ENCODE measurements around the gene LRMDA. TPM values are rescaled to one million over a fixed set of nuclear protein-coding genes. Genes with fewer than 3 reads are reported as not detected.

Gene LRMDA
- total RNA-seq, 2 experiments from 2014 or later, result not detected

GRCh38 chr10:75401569-75402485 is 29.6 kb upstream of the LRMDA start, which contains the start of gene ZNF503:
ZNF503 (minus strand) TSS chr10:75401764; CDS start chr10:75401419, 345 bp downstream.
- POLR2A ChIA-PET, result no interaction called here
- CTCF ChIA-PET, result no interaction called here

DNA sequence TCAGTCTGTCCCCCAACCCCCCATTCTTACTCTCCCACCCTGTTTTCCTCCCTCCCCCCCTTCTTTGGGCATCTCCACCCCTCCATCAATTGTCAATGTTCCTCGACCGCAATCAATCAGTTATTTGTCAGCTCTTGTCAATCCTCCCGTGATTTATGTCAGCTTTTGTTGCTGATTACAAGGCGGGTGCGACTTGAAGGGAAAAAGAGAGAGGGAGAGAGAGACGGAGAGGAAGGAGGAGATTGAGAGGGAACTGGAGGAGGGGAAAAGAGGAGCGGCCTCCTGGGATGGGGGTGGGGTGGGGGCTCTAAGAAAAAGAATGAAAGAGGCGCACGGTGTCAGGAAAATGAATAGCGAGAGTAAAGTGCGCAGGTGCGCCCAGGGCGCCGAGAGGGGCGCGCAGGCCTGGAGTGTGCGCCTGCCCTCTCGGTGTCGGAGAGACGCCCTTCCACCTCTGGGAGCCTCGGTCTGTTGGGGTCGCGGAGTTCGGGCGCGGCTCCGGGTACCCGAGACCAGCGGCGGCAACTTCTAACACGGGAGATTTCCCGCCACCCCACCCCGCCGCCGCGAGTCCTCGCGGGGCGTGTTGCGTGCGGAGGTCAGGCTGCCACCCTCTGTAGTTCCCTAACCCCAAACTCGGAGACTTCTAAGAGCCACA is 28.8 kb upstream of the LRMDA start:
- CTCF ChIA-PET, result no interaction called here

GRCh38 chr10:75403144-75403938 is 28.1 kb upstream of the LRMDA start:
- CTCF ChIA-PET, result no interaction called here

More for the DNA sequence above, 28.8 kb upstream of the LRMDA start:
- POLR2A ChIA-PET, result no interaction called here

DNA sequence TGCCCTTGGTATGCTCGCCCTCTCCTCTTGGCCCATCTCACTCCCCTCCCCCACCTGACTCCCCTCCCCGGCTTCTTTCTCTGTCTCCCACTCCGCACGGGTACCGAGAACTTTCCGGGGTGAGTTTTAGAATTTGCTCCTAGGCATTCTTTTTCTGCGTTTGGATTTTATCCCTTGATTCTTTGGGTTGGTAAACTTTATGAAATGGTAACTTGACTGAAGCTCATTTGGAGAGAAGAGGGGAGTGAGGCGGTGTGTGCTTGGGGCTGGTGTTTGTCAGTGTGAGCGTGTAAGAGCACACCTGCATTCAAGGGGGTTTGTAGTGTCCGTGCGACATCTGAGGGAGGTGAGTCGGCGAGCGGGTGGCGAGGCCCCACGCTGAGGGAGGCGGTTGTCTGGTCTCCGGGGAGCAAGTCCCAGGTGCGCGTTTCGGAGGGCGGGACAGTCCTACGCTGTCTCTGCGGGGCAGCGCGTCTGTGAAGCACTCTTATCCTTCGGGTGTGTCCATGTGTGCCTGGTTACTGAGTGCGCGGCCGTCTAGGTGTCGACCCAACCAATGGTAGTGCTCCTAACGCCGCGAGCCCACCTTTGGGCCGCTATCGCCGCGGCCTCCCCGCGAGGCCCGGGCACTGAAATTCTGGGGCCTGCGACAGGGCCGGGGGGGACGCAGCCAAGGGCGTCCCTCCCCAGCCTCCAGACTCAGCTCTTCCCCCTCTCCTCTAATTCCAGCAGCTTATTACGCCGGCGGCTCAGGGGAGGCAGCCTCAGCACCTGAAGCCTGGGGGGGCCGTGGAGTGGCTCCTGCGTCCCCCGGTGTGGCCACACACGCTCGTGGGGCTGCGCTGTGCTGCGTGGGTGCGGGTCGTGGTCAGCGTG is 27.2 kb upstream of the LRMDA start:
- ChIA-PET CTCF (no interaction called here), POLR2A (no interaction called here)

More at GRCh38 chr10:75403144-75403938, 28.1 kb upstream of the LRMDA start:
- POLR2A ChIA-PET, result no interaction called here

DNA sequence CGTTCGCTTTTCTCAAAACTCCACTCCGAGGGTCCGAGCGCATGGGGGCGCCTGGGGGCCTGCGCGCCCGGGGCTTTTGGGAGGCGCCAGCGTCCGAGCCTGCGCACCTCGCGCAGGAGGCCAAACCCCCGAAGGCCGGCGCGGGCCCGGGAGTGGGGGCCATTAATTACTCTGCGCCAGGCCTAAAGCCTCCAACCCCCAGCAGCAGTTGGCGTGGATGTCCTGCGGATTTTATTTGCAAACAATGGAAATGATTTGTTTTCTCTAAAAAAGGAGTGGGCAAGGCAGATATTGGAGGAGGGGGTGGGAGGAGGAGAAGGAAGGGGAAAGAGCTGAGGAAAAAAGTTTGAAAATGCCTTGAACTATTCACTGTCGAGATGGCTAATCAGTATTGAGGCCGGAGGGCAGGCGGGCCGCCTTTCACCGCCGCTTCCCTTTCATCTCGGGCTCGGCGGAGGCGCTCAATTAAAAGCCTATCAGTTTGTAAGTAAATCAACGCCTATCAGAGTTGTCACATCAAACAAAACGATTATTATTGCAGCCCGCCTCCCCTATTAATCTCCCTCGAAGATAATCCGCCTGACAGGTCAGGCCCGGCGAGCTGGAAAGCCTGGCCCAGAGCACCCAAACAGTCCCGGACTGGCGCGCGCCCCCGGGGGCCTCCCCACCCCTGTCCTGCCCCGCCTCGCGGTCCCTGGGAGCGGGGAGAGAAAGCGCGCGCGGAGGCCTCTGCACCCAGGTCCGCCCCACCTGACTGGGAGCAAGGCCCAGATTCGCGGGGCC is 26.4 kb upstream of the LRMDA start:
- POLR2A ChIA-PET, result no interaction called here
- CTCF ChIA-PET, result no interaction called here

DNA sequence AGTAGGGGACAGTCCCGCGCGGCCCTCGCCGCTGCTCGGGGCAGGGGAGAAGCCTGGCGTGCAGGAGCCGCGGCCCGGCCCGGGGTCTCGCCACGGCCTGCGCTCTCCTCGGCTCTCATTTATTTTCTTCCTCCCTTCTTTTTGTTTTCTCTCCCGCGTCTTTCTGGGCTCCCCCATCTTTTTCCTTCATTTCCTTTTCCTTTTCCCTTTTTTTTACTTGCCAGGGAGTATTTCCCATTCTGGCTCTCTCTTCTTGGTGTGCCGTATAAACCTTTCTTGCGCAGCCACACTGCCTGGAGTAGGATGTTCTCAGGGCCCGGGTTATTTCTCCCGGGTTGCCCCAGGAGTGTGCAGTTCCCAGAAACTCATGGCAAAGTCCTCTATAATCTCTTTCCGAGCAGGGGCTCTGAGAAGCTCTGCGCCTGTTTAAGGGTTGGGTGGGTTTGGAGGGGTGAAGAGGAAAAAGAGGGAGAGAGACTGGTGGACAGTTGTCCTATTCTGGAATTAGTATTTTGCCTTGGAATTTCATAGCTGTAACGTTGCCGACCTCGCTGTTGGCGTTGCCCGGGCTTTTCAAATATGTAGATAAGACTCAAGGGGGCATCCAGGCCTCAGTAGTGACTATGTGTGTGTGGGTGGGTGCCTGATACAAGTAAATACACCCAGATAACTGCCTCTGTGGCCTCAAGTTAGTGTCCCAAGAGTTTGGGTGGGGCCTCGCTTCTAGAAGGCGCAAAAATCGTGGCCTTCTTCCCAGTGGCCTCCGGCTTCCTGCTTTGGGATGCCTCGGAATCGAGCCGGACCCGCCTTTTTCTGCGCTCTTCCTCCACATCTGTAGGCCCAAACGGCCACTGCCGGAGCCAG is 25.6 kb upstream of the LRMDA start:
- POLR2A ChIA-PET, result no interaction called here
- CTCF ChIA-PET, result no interaction called here

DNA sequence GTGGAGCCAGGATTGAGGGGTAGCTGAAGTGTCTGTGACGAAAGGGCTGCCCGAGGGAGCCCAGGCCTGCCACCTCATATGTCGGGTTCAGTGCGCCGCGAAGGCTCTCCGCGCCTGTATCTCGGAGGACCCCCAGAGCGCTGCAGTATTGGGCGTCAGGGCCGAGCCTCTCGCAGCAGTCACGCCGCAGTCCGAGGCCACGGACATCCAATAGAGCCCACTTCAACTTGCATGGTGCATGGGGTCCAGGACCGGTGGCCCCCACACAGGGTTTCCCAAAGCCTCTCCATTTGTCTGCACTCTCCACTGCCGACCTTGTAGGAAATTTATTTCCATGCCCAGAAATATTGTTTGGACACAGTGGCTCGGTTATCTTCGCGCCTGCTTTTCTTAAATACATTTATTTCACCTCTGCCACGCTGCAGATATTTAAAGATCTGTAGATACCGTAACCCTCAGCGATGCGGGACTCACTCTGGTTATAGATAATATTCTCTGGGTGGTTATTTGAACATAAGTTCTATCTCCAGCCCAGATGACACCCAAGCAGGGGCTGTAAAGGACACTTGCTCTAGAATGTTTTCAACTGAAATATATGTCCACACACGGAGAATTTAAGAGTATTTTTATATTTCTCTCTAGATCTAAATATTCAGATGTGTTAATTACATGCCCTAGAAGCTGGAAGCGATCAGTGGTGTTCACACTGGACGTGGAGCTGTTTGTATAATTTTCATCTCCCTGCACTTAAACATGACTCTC is 24.8 kb upstream of the LRMDA start:
- POLR2A ChIA-PET, result no interaction called here
- CTCF ChIA-PET, result no interaction called here

DNA sequence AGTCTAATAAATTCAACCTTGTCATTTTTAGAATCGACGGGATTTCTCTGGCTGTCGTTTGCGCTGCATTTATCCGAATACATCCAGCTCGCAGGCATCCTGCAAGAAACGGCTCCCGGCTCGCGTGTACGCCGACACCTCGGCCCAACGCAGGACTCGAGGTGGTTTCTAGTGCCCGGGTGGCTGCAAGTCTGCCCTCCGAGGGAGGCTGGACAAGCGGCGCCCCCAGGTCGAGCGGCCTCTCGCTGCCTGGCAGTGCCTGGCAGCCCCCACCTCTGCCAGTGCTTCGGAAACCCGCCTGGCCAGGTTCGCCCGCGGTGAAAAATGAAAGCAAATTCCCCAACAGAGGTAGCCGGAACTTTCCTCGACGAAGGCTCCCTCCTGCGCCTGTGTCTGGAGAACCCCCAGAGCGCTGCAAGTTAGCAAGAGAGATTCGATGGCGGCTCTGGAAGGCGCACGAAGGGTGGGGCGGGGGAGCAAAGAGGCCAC is 24.2 kb upstream of the LRMDA start:
- ChIA-PET CTCF (no interaction called here), POLR2A (no interaction called here)

DNA sequence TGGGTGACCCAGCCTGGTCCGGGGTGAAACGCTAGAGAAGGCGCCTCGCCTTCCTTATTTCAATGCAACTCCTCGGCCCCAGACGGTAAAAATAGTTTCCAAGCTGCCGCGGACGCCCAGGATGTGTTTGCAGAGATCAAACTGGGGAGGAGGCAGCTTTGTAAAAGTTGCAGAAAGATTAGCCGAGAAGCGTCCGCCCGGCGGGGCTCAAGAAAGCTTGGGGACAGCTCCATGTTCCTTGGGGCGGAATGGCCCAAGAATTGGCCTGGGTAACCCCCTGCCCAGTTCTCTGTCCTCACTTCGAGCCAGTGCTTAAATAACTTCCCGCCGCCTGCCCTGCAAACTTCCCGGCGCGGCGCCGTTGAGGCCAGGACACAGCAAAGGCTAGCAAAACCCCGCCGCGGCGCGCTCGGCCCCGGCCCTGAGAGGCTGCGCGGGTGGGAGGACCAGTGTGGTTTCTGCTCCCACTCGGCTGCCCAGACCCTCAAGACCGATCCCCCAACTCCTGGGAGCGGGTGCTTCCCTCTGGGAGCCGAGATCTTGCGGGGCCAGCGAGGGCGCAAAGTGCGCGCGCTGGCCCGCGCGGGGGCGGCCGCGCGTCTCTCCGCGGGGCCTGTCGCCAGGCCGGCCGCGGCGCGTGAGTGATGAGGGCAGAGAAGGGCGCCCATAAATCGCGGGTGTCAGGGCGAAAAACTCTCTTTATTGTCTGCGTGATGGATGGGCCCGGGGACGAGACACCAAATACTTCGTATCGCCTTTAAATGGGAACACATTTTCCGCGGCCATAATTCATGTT is 23.5 kb upstream of the LRMDA start:
- ChIA-PET POLR2A (no interaction called here), CTCF (no interaction called here)

- CTCF ChIA-PET, result no interaction called here
- POLR2A ChIA-PET, result no interaction called here
These were observed 22.9 kb upstream of the LRMDA start for GRCh38 chr10:75408509-75408875.

GRCh38 chr10:75408911-75409885 is 22.2 kb upstream of the LRMDA start:
- ChIA-PET POLR2A (no interaction called here), CTCF (no interaction called here)

DNA sequence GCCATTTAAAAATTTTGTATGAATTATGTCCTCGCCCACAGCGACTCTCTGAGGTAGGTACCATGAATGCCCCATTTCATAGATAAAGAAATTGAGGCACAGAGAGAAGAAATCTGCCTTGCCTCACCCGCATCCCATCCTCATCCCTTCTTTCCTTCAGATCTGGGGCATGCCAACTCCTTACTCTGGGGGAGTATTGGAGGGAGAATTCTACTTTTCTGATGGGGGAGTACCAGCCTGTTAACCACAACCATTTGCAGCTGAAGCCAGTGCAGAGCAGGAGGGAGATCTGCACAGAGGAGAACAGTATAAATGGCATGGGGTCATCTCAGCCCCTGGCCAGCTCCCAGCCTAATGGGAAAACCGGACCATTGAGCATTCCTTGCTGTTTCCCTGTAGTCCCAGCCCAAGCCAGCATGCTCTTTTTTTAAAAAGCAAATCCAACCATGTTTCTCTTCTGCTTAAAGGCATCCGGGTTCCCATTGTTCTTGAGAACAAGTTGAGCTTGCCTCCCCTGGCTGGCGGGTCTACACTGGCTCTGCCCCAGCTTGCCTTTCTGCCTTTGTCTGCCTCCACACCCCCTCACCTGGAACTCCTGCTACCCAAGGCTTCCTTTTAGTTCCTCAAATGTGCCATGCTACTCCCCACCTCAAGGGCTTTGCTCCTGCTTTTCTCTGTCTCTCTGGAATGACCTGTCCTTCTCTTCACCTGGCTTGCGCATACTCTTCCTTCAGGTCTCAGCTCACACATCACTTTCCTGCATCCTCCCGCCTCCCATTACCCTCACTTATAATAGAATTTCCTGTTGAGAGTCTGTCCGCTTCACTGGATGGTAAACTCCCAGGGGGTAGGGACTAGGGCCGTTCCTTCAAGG is 21.1 kb upstream of the LRMDA start:
- ChIA-PET CTCF (no interaction called here), POLR2A (no interaction called here)

GRCh38 chr10:75414527-75414926 is 16.9 kb upstream of the LRMDA start:
- CTCF ChIA-PET, result no interaction called here
- POLR2A ChIA-PET, result no interaction called here

DNA sequence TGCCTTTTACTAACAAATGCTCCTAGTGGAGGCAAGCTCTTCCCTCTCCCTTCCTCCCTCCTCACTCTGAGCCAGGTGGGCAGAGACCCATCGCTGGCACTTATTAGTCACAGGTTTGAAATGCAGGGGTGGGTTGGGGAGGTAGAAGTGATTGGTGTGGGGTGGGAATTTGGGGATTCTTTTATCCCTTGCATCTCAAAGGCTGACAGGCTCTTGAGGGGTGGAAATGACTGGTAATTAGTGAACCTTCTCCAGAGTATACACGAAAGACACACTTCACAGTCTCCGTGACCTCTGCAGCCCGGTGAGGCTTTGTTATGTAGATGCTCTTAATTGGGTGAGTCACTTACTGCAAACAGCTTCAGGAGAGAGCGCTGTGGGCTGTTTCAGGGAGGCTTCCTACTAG is 13.9 kb upstream of the LRMDA start:
- ChIA-PET CTCF (no interaction called here), POLR2A (no interaction called here)
